NCI-H2107 treated with DMSO at 0.1 percent for 48 hours (cell line): ENCODE results near the gene USP26.
"Not testable (repeated sequence)": the region's sequence is repeated elsewhere in the genome, so short reads cannot be mapped to it uniquely, and the experiment has no call there.

Experiments used
- DNase-seq: peaks from one replicate; lab custom pipeline; 2025; ENCODE audit not compliant: unreplicated experiment; lab: John Stamatoyannopoulos, UW

The USP26 gene

GRCh38 chrX:133042260-133042659 lies 54.6 kb downstream of the USP26 start:
- DNase-seq, result no peak

- no peak for DNase-seq
Observed at GRCh38 chrX:133033010-133033409, 63.9 kb downstream of the USP26 start.

- no peak for DNase-seq
Observed at GRCh38 chrX:133018229-133018628, 78.7 kb downstream of the USP26 start.

GRCh38 chrX:133007458-133007857 lies 89.5 kb downstream of the USP26 start:
- no peak for DNase-seq

GRCh38 chrX:133005616-133006015 lies 91.3 kb downstream of the USP26 start:
- DNase-seq, result no peak

- no peak for DNase-seq
Observed at GRCh38 chrX:133005042-133005441, 91.9 kb downstream of the USP26 start.

GRCh38 chrX:132999209-132999608 lies 97.7 kb downstream of the USP26 start:
- no peak for DNase-seq

GRCh38 chrX:132990835-132991234 lies 106.1 kb downstream of the USP26 start:
- DNase-seq, result no peak

- no peak for DNase-seq
Observed at GRCh38 chrX:132986556-132986955, 110.4 kb downstream of the USP26 start.

GRCh38 chrX:132984058-132984650 lies 112.8 kb downstream of the USP26 start:
- DNase-seq, result no peak

GRCh38 chrX:132983496-132983895 lies 113.4 kb downstream of the USP26 start:
- DNase-seq, result no peak

GRCh38 chrX:132980035-132980434 lies 116.9 kb downstream of the USP26 start:
- not testable (repeated sequence) for DNase-seq
